Fibroblast of lung (primary cell): ENCODE results near the gene TDRD7.

ENCODE experiments used
- EZH2 ChIP-seq: IDR thresholded peaks from 2 replicates; pipeline ENCODE4 v1.5.1; 2012; ENCODE audit warnings: low read length, control low read depth, mild to moderate bottlenecking; ENCODE audit errors: missing control alignments
- TF ChIP-seq, protein P1 (sequence below), 2 donors: IDR thresholded peaks in 1 of 2; conservative IDR thresholded peaks in 1 of 2; 1 replicate in 1 of 2; 2 replicates in 1 of 2; pipeline ENCODE4 v1.5.1; 2011 to 2012; ENCODE audit warnings: low read length in 2 of 2, control low read depth in 1 of 2, inconsistent platforms in 1 of 2, low read depth in 1 of 2, mild to moderate bottlenecking in 1 of 2

GRCh38 chr9:97445119-97445701, 33.3 kb downstream of the TDRD7 start:
- TF ChIP-seq, protein P1, sequence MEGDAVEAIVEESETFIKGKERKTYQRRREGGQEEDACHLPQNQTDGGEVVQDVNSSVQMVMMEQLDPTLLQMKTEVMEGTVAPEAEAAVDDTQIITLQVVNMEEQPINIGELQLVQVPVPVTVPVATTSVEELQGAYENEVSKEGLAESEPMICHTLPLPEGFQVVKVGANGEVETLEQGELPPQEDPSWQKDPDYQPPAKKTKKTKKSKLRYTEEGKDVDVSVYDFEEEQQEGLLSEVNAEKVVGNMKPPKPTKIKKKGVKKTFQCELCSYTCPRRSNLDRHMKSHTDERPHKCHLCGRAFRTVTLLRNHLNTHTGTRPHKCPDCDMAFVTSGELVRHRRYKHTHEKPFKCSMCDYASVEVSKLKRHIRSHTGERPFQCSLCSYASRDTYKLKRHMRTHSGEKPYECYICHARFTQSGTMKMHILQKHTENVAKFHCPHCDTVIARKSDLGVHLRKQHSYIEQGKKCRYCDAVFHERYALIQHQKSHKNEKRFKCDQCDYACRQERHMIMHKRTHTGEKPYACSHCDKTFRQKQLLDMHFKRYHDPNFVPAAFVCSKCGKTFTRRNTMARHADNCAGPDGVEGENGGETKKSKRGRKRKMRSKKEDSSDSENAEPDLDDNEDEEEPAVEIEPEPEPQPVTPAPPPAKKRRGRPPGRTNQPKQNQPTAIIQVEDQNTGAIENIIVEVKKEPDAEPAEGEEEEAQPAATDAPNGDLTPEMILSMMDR (conservative IDR thresholded peaks at IDR 0.05 in 1 of 2, IDR thresholded peaks at IDR 0.05 in 1 of 2; ENCODE audit: low read depth in 1 of 2, low read length in 2 of 2): no peak
- no peak for TF ChIP-seq EZH2
